Measurements from ENCODE around the gene TCF7L1.
"Not testable (repeated sequence)": the region's sequence is repeated elsewhere in the genome, so short reads cannot be mapped to it uniquely, and the experiment has no call there.

TCF7L1 gene

DNA sequence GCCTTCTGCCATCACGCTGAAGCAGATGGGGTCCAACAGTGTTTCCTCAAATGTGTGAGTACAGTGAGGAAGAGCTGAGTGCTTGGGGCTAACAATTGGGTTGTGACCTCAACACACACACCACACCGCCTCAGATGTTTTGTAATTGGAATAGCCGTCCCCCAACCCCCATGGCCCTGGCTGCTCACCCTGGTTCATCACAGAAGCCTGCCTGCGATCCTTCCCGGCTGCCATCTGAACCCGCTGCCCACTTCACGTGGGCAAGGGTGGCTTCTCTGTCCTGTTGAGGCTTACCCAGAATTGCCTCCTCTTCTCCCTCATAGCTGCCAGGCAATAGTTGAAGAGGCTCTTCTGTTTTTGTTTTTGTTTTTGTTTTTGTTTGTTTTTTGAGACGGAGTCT, 150.4 kb downstream of the TCF7L1 start:
- no peak for DNase-seq (ENCODE audit: low read depth)

DNA sequence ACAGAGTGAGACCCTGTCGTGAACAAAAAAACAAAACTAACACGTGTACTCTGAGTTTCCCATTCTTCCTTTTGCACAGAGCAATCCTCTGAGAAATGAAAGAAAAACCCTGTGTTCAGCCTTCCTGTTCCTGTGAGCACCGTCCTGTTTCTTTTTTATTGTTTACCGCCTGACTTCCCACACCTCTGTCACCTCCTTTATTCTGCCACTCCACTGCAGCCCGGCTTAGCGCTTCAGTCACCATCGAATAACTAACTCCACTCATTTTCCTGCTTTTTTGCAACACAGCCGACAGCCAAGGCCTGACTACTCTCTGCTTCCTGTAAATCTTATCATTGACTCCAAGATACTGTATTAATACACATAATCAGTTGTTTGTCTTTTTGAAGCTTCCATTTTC, 153.7 kb downstream of the TCF7L1 start:
- DNase-seq (ENCODE audit: low read depth): no peak

DNA sequence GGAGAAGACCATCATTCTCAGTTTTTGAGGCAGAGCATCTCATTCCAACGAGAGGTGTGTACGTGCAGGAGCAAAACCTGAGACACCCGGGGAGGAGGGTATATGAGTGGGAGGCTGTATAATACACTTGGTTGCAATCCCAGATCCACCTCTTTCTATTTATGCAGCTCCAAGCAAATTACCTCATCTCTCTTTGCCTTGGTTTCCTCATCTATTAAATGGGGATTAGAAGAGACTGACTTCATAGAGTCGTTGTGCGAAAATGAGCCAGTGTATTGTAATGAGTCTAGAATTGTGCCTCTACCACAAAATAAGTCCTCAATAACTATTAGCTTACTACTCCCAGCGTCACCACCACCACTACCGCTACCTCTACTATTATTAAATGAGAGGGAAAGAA, 154.5 kb downstream of the TCF7L1 start:
- DNase-seq (ENCODE audit: low read depth): no peak

DNA sequence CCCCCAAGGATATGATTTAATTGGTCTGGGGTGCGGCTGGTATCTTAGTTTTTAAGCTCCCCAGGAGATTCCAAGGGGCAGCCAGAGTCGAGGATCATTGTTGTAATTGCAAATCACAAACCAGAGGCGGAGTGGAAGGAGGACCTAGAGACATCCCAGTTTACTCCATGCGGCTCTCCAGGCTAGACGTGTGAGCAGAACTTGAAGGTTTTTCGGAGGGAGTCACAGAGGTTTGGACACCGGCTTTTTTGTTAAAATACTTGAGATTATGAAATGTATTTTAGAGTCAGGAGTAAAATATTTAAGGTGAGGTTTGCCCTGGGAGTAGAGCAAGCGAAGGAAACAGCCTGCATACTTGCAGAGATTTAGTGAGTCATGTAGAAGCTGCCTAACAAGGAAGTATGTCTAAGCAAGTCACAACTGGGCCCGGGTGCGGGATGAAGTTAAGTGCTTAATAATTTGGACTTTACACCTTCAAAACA, 155.1 kb downstream of the TCF7L1 start:
- DNase-seq (ENCODE audit: low read depth): no peak

DNA sequence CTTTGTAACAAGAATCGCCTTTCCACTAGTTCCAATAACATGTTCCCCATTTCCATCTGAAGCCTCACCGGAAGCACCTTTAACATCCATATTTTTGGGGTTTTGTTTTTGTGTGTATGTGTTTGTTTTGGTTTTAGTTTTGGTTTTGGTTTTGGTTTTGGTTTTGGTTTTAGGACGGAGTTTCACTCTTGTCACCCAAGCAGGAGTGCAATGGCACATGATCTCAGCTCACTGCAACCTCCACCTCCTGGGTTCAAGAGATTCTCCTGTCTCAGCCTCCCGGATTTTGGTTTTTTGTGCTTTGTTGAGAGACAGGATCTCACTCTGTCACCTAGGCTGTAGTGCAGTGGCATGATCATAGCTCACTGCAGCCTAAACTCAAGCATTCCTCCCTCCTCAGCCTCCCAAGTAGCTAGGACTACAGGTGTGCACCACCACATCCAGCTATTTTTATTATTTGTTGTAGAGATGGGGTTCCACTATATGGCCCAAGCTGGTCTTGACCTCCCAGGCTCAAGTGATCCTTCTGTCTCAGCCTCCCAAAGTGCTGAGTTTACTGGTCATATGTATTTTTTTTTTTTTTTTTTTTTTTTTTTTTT, 158.3 kb downstream of the TCF7L1 start:
- DNase-seq (ENCODE audit: low read depth): no peak

DNA sequence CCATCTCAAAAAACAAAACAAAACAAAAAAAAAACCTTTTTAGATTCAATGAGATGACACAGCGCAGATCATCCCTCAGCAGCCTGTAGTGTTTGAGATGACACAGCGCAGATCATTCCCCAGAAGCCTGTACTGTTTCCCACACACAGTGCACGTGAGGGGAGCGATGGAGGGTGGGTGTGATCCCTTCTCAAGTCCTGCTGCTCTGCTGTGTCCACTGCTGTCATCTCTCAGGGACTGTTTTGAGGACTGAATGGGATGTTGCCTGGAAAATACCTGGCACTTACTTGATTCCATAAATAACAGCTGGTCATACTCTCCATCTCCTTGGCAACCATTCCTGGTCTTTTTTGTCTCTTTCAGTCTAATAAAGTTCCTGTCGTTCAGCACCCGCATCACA, 168.9 kb downstream of the TCF7L1 start:
- DNase-seq (ENCODE audit: low read depth): no peak

DNA sequence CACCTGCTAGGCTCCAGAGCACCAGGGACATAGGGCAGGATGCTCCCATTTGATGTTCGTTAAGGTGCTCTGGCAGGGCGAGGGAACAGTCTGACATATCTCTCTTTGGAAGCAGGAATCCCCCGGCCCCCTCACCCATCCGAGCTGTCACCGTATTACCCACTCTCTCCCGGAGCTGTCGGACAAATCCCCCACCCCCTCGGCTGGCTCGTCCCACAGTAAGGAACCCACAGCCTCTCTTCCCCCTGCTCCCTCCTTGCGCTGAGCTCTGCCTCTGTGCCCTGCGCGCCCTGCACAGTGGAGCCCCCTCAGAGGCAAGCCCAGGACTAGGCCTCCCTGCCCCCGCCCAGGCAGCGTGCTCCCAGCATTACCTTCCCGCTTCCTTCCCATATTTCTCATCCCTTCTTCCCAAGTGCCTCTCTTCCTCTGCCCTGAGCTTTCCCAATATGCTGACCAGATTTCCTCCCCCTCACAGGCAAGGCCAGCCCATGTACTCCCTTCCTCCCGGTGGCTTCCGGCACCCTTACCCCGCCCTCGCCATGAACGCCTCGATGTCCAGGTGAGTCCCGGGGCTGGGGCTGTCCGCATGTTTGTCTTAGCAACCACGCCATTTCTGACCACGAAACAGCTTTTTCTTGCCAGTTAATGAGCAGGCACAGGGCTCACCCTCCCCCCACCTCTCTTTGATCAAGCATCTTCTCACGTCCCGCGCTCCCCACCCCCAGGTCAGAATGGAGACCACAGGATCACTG, 170.8 kb downstream of the TCF7L1 start:
- no peak for DNase-seq (ENCODE audit: low read depth)

DNA sequence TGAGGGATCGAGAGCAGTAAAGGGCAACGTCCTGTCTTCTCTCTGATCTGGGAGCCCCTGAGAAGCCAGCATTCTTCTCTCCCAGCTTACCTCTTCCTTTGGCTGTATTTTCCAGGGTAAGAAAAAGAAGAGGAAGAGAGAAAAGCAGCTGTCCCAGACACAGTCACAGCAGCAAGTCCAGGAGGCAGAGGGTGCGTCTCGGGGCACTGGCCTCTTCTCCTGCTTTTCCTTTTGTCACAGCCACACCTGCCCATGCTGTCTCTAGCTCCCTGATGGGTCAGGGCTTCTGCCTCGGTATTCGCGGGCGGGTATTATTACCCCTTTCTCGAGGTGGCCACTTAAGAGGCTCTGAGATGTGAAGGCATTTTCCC, 174.3 kb downstream of the TCF7L1 start:
- no peak for DNase-seq (ENCODE audit: low read depth)

DNA sequence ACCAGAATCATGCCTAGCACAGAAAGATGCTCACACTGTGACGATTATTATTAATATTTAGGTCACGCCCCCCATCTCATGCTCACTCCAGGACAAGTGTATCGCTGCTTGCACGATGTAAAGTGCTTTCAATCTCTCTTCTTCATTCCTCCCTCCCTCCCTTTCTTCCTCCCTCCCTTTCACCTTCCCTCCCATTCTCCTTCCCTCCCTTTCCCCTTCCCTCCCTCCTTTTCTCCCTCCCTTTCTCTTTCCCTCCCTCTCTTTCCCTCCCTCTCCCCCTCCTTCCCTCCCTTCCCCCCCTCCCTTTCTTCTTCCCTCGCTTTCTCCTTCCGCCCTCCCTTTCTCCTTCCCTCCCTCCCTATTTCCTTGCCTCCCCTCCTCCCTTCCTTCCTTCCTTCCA, 175.0 kb downstream of the TCF7L1 start:
- no peak for DNase-seq (ENCODE audit: low read depth)

DNA sequence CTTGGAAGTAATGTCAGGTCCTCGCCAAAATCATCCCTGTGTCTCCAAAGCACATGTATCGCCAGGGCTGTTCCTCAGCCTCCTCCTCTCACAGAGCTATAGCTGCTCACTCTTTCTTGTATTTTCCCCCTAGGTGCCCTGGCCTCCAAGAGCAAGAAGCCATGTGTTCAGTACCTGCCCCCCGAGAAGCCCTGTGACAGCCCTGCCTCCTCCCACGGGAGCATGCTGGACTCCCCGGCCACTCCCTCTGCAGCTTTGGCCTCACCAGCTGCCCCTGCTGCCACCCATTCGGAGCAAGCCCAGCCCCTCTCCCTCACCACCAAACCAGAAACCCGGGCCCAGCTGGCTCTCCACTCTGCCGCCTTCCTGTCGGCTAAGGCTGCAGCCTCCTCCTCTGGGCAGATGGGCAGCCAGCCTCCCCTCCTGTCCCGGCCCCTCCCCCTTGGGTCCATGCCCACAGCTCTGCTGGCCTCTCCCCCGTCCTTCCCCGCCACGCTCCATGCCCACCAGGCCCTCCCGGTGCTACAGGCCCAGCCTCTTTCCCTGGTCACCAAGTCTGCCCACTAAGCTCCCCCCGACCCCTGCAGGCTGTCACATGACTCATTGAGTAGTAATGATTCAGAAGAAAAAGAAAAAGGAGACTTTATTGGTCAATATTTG, 175.8 kb downstream of the TCF7L1 start:
- DNase-seq (ENCODE audit: low read depth): no peak

DNA sequence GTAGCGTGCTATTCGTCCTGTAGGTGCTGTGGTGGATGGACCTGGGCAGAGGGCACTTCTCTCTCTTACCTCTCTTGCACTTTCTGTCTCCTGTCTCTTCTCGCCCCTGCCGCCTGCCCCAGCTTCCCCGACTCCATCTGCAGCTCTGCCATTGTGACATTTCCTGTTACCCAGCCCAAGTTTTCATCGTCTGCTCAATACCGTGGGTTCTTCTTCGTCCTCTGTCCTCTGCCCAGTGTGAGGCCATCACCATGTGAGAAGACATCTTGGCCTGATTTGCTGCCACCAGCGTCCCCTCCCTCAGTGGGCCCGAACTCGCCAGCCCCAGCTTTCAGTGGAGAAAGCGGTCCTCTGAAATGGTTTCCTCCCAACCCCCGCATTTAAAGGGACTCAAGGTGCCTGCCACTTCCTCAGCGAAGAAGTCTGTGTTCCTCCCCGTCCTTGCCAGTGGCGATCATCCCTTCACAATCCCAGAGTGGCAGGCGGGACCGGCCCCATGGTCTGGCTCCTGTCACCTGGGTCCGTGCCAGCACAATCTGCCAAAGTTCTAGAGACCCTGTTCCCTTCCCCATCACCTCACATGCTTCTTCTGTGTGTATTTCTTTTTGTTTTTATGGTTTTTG, 176.6 kb downstream of the TCF7L1 start:
- no peak for DNase-seq (ENCODE audit: low read depth)

DNA sequence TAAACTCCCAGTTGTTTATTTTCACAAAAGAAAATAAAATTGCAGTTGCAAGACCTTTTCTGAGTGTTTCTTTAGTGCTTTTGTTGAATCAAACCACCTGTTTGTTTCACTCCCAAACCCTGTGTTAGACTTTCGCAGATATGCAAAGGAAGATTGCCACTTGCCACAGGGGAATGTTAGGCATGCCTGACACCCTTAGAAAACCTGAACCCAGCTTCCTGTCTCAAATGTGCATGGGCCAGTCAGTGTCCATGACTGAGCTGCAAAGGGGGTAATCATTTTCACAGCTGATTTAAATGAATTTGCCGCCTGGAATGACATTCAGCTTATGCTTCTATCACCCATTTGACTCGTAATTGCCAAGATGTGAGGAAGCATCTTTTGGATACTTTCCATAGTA, 177.1 kb downstream of the TCF7L1 start:
- no peak for DNase-seq (ENCODE audit: low read depth)

DNA sequence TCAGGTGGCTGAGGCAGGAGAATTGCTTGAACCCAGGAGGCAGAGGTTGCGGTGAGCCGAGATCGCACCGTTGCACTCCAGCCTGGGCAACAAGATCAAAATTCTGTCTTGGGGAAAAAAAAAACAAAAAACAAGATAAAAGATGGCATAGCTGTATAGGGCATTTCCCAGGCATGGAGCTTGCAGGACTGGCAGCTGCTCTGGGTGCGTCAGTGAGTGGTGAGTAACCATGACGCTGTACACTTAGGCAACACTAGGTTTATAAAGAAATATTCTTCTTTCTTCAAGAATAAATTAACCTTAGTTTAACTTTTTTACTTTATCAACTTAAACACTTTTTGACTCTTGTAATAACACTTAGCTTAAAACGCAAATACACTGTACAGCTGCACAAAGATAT, 179.2 kb downstream of the TCF7L1 start:
- DNase-seq (ENCODE audit: low read depth): no peak

DNA sequence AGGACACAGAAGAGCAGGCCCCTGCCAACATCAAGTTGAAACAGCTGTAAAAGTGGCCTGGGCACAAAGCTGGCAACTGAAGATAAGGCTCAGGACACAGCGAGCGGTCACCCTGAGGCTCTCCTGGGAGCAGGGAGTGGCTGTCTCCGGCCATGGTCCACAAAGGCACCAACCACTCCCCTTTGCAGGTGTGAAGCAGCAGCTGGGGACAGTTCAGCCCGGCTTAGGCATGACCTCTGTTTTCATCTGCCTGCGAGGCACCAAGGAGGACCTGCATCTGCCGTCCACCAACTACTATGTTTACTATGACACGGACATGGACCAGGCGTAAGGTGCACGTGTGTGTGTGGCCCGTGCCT, 181.7 kb downstream of the TCF7L1 start:
- no peak for DNase-seq (ENCODE audit: low read depth)

DNA sequence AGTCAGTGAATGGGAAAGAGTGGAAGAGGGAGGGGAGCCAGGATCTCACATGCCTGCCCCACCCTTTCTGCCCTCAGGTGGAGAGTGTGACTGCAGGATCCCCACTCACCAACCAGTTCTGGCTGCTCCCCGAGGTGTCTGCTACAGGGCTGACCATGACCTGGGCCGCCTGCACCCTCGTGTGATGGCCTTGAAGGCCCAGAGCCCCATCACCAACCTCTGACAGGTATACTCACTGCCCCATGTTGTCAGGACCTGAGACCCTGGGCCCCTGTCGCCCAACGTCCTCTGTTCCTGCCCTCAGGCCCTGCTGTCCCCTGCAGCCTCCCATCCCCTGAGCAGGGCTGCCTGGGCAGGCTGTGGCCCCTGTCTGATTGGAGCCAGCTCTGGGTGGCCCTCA, 182.7 kb downstream of the TCF7L1 start:
- not testable (repeated sequence) for DNase-seq (ENCODE audit: low read depth)

DNA sequence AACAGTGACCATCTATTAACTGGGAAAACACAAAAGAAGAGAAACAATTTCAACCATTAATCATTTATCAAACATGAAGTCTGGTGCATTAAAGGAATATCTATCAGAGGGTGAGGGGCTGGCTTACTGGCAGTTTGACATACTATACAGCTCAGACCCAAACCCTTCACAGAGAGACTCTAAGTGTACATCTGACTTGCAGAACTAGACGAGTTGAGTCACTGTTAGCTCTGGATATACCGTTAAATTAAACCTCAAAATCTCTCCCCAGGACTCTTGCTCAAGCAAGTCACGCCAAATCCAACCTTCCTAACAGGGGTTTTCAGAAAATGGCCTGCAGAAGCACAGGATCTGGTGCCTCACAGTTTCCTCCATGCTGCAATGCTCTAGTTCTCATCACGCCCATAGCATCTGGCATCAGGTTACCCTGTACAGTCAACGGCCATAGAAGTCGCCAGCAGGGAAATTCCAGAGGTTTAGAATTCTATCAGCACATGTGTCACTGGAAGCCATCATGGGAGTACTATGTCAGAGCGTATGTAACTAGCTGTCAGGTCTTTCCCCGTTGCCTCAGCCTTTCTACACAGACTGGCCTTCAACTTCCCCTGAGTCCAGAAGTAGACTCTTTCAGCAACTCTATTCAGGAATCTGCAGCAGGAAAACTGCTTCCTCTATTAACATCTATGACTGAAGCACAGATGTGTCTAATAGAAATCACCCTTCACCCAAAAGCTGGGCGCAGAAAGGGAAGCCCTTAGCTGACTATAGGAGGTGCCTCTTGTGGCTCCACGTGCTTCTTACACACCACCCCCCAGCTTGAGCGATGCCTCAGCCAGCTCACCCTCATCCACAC, 185.3 kb downstream of the TCF7L1 start:
- DNase-seq (ENCODE audit: low read depth): no peak

DNA sequence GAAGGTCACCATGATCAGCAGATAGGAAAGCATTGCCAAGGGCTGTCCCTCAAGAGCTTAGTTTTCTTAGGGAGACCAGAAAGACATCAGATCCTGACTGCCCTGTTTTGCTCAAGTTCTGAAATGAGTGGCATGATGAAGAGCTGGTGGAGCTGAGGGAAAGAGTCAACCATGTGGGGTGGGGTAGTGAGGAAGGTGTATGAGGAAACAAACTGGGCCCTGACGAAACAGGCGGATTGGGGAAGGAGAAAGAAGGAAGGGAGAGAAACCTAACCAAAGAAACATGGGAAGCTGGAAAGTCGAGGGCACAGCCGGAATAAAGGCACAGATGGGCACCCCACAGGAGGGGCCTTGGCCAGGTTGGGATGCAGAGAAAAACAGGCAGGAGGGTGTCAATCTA, 186.6 kb downstream of the TCF7L1 start:
- DNase-seq (ENCODE audit: low read depth): no peak

DNA sequence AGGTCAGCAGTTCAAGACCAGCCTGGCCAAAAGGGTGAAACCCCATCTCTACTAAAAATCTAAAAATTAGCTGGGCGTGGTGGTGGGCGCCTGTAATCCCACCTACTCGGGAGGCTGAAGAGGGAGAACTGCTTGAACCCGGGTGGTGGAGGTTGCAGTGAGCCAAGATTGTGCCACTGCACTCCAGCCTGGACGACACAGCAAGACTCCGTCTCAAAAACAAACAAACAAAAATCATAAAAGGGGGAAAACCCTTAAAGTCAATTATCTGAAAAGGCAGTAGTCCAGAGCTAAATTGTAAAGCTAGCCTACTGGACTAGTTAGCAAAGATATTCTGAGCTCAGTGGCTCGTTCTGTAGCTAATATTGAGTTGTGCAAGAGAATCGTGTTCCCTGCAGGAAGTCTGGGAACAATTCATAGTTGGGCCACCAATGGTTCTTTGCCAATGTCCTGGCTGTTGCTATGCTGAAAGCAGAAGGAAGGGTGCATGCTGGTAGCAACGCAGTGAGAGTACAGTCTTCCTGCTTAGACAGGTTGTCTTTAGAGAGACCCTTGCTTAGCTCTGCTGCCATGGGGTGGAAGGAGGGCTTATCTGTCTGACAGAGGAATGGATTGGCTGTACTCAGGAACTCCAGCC, 190.3 kb downstream of the TCF7L1 start:
- DNase-seq (ENCODE audit: low read depth): no peak

DNA sequence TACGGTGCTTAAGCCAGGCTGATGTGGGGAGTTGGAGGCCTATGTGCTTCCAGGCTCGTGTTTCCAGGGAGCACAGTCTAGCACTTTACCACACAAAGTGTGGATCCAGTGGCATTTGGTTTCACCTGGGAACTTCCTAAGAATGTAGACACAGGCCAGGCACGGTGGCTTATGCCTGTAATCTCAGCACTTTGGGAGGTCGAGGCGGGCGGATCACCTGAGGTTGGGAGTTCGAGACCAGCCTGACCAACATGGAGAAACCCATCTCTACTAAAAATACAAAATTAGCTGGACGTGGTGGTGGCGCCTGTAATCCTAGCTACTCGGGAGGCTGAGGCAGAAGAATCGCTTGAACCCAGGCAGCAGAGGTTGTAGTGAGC, 190.8 kb downstream of the TCF7L1 start:
- not testable (repeated sequence) for DNase-seq (ENCODE audit: low read depth)

DNA sequence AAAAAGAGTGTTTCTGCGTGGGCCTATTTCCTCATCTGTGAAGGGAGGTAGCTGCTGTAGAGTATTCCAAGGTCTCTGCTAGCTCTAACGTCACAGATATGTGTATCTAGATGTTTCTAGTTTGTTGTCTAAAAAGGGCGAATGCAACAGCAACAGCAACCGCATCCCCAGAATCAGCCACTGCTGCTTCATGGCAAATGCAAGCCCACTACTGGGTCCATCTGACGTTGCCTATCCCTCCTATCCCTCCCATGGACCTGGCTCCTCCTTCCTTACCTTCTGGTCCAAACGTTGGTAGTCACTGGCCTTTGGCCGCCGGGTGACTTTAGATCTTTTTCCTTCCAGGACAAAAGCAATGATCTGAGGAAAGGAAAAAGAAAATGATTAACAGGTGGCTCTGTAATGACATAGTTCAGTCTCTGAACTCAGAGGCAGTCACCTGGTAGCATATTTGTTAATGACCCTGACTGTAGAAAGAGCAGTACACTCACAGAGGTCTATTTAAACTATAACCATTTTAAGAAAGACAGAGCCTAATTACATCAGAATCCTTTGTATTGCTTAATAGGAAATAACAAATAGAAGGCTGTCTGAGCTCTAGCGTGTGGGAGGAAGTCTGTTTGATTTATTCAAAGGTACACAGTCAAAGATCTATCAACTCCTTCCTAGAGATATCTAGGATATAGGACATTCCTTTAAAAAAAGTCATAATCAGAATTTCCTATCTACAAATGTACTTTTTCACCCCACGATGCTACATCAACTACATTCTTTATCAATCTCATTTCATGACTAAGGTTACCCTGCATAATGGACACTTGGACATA, 191.7 kb downstream of the TCF7L1 start:
- DNase-seq (ENCODE audit: low read depth): no peak

DNA sequence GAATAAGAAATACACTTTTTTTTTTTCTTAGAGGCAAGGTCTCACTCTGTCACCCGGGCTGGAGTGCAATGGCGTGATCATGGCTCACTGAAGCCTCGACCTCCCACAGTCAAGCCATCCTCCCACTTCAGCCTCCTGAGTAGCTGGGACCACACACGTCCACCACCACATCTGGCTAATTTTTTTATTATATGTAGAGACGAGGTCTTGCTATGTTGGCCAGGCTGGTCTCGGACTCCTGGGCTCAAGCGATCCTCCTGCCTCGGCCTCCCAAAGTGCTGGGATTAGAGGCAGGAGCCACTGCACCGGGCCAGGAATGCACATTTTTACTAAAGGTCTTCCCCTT, 192.2 kb downstream of the TCF7L1 start:
- DNase-seq (ENCODE audit: low read depth): no peak
